GM19240 (cell line): ENCODE results near the gene HS3ST5.

Experiments used
- DNase-seq: peaks from one replicate; pipeline ENCODE4 v3.0.0; 2011; ENCODE audit warnings: low spot score; ENCODE audit not compliant: insufficient read length

Gene HS3ST5

DNA sequence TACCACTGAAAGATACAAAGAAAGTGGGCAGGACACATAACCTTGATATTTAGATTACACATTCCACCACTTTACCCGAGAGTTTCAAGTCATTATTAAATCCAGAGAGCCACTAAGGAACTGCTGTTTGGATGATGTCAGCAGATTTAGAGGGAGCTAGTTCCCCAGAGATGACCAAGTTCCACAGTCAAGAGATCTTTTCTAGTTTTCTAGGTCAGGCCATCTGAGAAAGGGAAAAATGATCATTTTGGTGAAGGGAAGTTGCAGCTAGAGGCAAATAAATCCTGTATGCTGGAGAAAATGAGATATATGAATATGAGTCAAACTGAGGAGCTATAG, 147.8 kb downstream of the HS3ST5 start:
- DNase-seq, result no peak

- no peak for DNase-seq
Observed at GRCh38 chr6:114194362-114195026, 148.3 kb downstream of the HS3ST5 start.

GRCh38 chr6:114187563-114187962, 155.3 kb downstream of the HS3ST5 start:
- DNase-seq, result no peak

DNA sequence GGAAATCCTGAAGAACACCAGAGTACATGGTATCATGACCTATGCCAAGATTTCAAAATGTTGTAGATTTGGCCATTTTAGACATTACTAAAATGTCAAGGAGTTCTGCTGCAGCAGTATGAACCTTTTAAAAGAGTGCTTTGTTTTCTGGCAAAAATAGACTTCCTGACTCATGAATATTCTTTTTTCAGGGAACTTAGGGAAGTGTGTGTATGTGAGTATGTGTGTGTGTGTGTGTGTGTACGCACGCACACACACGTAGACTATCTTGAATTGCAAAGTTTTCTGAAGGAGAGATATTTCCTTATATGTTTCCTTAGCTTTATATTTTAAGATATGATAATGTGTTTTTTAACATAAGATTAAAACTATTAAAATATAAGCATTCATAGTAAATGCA, 161.2 kb downstream of the HS3ST5 start:
- DNase-seq, result no peak

GRCh38 chr6:114179411-114179810, 163.4 kb downstream of the HS3ST5 start:
- DNase-seq, result no peak

DNA sequence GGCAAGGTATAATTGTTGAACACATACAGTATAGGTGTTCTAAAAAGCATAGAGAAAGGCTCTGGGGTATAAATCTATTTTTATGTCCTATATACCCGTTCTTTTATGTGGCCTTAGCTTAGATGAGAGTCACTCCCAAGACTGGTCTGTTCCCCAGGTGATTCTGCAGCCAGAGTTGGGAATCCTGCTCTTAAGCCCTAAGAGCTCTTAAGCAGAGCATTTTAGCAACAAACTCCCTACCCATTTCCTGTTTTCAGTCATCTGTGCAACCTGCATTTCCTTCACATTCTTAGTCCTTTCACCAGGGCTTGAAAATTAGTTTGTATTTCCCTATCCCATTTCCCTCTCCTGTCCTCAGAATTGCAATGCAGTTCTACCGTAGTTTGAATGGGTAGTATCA, 166.1 kb downstream of the HS3ST5 start:
- no peak for DNase-seq

DNA sequence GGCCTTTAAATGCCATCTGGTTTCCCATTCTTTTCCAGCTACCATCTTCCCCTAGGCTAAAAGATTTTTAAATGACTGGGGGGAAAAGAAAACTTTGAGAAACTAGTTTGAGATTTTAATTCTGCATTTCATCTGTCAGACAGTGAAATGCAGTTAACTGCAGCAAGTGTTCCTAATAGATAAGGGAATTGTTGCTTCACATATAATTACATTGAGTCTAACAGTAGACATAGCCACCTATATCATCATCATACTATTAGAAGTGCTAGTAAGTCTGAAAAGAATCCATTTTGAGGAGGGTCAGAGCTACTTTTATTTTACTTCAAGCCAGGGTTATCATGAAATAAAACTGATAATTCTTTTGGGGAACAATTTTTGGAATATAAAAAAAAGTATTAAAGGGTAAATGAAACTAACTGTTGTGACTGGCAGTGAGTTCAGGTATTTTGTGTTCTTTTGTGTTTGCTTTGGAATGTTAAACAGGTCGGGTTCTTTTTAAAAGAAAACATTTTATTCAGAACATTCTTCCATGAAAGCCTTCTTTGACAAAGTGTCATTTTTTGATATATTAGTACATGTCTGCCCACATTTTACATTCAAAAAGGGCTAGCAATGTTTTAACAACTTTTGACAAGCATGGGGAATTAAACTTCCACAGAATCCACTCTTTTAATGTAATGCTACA, 170.1 kb downstream of the HS3ST5 start:
- DNase-seq, result no peak

GRCh38 chr6:114171473-114171872, 171.3 kb downstream of the HS3ST5 start:
- DNase-seq, result no peak

DNA sequence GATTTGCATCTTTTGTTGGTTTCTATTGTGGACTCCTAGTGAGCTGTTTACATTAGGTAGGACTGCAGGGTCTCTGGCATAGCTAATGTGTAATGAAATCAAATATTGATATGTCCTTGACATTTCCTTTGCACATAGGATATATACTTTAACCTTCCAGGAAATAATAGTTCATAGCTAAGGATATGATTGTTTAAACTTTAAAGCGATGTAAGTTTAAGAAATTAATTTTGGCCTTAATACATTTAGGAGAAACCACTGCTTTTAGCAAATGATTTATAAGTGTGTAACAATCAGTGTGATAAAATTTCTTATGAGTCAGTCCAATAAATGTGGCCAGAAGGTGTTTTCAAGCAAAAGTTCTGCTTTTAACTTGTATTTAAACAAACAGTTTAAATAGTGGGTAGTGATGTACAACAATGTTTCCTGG, 171.8 kb downstream of the HS3ST5 start:
- no peak for DNase-seq

- no peak for DNase-seq
Observed at GRCh38 chr6:114170372-114170771, 172.5 kb downstream of the HS3ST5 start.

GRCh38 chr6:114169763-114170162, 173.1 kb downstream of the HS3ST5 start:
- no peak for DNase-seq

GRCh38 chr6:114167583-114168576, 174.9 kb downstream of the HS3ST5 start:
- no peak for DNase-seq

- DNase-seq, result no peak
Observed at GRCh38 chr6:114164207-114164606, 178.6 kb downstream of the HS3ST5 start.

GRCh38 chr6:114162691-114163347, 180.0 kb downstream of the HS3ST5 start:
- no peak for DNase-seq

- no peak for DNase-seq
Observed at GRCh38 chr6:114160881-114161280, 181.9 kb downstream of the HS3ST5 start.

GRCh38 chr6:114159727-114160126, 183.1 kb downstream of the HS3ST5 start:
- DNase-seq, result no peak

DNA sequence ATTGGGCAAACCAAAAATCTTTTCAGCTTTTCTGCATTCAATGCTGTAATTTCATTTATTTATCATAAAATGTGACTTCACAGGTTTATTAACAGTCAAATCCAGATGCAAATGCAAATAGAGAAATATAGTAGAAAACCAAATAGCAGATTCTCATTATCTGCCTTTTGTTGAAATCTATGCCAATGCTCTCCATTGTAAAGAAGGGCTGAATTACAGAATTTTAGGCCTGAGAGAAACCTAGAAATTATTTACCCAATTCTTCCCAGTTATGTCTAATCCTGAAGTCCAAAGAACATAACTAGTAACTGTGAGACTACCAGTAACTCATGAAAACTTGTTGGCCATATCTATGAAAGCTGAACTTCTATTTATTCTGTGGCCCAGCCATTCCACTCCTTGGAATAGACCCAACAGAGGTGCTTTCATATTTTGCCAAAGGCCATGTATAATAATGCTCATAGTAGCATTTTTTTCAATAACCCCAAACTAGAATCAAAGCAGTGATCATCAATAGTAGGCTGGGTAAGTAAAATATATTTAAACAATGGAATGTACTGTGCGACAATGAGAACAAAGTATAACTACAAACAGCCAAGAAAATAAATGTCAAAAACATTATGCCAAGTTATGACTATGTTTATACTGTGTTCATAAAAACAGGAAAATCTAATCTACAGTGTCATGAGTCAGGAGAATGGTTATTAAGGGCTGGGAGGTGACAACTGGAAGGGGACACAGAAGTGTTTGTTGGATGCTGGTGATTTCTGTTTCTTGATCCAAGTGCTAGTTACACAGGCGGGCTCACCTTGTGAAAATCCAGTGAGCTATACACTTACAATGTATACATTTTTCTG, 183.8 kb downstream of the HS3ST5 start:
- DNase-seq, result no peak

DNA sequence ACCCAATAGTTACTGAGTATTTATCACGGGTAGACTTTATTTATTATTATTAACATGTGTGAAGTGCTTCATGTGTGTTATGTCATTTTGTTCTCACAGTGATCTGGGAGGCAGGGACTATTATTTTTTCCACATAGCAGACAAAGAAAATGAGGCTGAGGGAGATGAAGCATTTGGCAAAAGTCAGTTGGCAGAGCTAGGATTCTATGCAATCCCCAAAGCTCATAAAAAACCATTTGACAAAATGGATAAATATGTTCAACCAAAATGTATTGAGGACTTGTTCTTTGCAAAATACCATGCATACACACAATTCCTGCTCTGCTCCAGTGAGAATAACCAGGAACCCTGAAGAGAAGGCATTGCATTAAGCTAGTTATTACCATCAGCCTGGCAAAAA, 184.4 kb downstream of the HS3ST5 start:
- DNase-seq, result no peak

DNA sequence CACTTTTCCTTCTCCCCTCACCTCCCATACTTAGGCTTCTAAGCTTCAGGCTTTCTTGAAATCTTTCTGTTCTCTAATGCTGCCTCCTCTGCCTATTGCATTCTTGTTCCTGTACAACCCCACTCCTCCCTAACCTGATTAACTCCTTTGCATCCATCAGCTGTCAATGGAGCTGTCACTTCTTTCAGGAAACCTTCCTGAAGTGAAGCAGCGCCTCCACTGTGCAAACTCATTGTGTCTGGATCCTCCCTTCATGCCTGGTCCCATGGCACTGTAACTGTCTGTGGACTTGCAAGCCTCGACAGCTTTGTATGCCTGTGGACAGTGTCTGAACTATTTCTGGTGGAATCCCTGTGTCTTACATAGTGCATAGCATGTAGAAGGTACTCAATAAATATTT, 185.0 kb downstream of the HS3ST5 start:
- no peak for DNase-seq

GRCh38 chr6:114155763-114156162, 187.1 kb downstream of the HS3ST5 start:
- DNase-seq, result no peak

DNA sequence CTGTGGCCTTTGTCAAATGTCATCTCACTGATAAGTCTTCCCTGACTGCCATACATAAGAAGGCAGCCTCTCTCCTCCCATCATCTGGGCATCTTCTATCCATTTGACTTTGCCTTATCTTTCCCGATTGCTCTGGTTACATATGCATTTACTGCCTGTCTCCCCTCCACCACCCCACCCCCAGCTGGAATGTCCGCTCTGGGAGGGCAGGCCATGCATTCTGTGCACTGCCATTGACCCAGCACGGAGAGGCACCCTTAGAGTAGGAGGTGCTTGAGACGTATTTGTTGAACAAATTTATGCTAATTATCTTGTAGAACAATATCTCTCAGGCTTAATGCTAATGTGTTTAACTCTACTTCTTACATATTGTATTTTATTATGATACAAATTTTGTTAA, 188.0 kb downstream of the HS3ST5 start:
- no peak for DNase-seq
